ENCODE results near the gene EIF2S2.

EIF2S2 gene

GRCh38 chr20:34120213-34120612 lies 8.2 kb upstream of the EIF2S2 start:
- DNase-seq, result no peak

GRCh38 chr20:34115232-34115631 lies 3.2 kb upstream of the EIF2S2 start:
- DNase-seq, result no peak

GRCh38 chr20:34114809-34115208 lies 2.8 kb upstream of the EIF2S2 start:
- DNase-seq, result no peak

- DNase-seq, result no peak
Observed at GRCh38 chr20:34112600-34113101, 608 bp upstream of the EIF2S2 start.

DNA sequence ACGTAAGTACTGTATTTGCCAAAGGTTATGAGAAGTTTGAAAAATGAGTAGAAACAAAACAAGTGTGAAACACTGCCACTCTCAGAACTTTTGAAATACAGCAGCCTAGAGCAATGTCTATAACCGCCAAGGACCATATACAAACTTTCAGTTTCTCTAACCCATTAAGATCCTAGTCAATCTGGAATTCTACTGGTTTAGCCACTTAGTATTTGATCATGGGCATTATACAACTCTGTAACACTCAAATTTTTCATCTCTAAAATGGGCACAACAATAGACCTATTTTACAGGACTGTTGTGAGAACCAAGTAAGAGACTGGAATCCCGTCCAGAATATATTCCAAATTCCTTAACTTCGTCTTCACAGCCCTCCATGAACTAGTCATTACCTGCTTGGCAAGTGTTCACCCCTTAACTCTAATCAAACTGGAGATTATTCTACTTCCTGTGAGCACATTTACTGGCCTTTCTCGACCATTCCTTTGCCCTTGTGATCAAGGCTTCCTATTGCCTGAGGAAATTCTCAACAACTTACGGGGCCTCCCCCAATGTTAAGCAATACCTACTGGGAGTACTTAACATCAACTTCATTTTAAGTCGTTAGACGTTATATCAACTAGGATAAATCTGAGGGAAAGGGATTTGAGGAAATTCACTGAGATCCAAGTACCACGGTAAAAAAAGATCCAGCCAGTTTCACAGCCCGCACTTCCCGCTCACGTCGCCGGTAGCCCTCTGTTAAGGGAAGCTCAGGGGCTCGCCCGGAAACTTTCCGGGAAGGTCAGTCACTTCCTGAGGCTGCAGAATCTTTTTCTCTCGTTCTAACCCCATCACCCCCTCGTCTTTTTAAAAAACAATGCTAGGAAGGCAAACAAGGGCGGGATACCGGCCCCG lies 1.1 kb downstream of the EIF2S2 start:
- DNase-seq, result no peak

DNA sequence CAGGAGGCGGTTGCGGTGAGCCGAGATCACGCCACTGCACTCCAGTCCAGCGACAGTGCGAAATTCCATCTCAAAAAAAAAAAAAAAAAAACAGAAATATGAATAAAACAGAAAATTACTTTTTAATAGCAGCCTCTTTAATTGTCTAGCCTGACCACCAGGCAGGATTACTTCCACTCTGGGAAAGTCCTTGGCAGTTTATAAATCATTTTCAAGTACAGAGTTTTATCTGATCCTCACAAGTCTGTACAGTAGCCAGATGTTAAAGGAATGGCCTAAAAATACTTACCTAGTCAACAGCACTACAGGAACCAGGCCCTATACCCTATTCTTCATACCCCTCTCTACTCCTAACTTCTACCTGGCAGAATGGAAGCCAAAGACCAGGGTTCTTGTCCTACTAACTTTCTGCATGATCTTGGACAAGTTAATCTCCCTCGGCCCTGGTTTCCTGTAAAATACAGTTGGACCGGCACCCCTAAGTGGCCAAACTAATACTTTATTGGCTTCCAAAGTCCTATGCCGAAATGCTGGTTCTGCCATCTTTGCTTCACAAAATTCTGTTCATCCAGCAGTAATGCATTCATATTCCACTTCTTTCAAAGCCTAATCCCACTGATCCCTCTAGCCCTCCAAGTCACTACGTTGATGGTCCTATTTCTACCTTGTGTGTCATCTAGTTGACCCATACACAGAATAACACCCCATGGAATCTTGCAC lies 1.9 kb downstream of the EIF2S2 start:
- no peak for DNase-seq

DNA sequence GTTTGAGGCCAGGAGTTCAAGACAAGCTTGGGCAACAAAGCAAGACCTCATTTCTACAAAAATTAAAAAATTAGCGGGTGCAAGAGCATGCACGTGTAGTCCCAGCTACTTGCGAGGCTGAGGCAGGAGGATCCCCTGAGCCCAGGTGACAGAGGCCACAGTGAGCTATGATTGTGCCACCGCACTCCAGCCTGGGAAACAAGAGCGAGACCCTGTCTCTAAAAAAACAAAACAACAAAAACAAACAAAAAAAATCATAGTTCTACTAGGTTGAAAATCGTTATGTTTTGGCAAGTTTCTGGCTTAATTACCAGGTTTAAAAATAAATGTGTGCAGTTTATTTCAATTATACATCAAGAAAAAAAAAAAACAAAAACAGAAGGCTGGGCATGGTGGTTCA lies 2.6 kb downstream of the EIF2S2 start:
- DNase-seq, result no peak

- DNase-seq, result no peak
Observed at GRCh38 chr20:34108616-34109174, 3.3 kb downstream of the EIF2S2 start.

DNA sequence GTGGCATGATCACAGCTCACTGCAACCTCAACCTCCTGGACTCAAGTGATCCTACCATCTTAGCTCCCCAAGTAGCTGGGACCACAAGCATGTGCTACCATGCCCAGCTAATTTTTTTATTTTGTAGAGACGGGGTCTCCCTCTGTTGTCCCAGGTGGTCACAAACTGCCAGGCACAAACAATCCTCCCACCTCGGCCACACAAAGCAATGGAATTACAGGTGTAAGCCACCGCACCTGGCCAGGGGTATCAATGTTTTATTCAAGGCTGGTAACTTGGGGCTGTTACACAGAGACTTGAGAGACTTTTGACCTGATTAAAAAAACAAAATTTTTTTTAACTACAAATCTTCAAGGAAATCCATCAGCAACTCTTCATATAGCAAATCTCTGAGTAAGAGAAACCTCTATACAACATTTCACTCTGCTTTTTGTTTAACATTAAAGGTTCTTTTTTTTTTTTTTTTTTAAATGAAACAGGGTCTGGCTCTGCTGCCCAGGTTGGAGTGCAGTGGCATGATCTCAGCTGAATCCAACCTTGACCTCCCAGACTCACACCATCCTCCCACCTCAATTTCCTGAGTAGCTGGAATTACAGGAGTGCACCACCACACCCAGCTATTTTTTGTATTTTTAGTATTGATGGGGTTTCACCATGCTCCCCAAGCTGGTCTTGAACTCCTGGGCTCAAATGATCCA lies 5.9 kb downstream of the EIF2S2 start:
- no peak for DNase-seq

- no peak for DNase-seq
Observed at GRCh38 chr20:34104059-34104458, 8.0 kb downstream of the EIF2S2 start.

- DNase-seq, result no peak
Observed at GRCh38 chr20:34102342-34102741, 9.7 kb downstream of the EIF2S2 start.

- no peak for DNase-seq
Observed at GRCh38 chr20:34100576-34100975, 11.5 kb downstream of the EIF2S2 start.

GRCh38 chr20:34099675-34100074 lies 12.4 kb downstream of the EIF2S2 start:
- no peak for DNase-seq

DNA sequence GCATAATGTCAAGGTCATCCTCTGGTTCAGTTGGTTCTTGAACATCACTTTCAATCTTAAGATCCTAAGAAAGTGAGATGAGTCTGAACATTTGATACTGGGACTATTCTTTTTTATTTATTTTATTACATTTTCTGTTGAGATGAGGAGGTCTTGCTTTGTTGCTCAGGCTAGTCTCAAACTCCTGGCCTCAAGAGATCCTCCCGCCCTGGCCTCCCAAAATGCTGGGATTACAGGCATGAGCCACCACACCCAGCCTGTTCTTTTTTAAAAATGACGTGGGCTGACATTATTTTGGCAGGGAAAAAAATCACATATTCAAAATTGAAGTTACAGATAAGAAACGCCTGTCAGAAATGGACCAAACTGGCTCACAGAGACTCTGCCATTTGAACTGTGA lies 13.5 kb downstream of the EIF2S2 start:
- DNase-seq, result no peak

- DNase-seq, result no peak
Observed at GRCh38 chr20:34096699-34097444, 15.2 kb downstream of the EIF2S2 start.

DNA sequence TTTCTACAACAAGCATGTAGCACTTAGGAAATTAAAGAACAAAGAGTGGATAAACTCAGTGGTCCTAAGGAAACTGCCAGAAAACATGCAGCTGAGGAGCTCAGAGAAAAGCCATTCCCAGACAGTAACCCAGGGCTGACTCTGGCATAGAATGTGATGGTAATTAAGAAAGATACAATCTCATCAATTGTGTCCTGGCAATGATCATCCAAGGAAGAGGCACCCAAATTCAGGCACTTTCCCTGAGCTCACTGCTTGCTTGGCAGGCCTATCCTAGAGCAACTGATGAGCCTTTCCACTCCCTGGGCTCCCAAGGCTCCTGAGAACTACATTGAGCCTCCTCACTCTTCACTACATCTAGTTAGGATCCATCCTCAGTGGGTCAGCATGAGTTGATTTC lies 16.2 kb downstream of the EIF2S2 start:
- no peak for DNase-seq

- no peak for DNase-seq
Observed at GRCh38 chr20:34093895-34094294, 18.1 kb downstream of the EIF2S2 start.

GRCh38 chr20:34091637-34092200 lies 20.3 kb downstream of the EIF2S2 start:
- DNase-seq, result no peak

- DNase-seq, result no peak
Observed at GRCh38 chr20:34090645-34091044, 21.4 kb downstream of the EIF2S2 start.

GRCh38 chr20:34089655-34090345 lies 22.2 kb downstream of the EIF2S2 start:
- no peak for DNase-seq

GRCh38 chr20:34089175-34089479 lies 22.9 kb downstream of the EIF2S2 start:
- no peak for DNase-seq

Measured in activated gamma-delta T cell treated with Interleukin-2 at 50 U/mL for 16 hours (primary cell).